ENCODE measurements around the gene SPRED2.

Gene SPRED2, protein sequence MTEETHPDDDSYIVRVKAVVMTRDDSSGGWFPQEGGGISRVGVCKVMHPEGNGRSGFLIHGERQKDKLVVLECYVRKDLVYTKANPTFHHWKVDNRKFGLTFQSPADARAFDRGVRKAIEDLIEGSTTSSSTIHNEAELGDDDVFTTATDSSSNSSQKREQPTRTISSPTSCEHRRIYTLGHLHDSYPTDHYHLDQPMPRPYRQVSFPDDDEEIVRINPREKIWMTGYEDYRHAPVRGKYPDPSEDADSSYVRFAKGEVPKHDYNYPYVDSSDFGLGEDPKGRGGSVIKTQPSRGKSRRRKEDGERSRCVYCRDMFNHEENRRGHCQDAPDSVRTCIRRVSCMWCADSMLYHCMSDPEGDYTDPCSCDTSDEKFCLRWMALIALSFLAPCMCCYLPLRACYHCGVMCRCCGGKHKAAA

DNA sequence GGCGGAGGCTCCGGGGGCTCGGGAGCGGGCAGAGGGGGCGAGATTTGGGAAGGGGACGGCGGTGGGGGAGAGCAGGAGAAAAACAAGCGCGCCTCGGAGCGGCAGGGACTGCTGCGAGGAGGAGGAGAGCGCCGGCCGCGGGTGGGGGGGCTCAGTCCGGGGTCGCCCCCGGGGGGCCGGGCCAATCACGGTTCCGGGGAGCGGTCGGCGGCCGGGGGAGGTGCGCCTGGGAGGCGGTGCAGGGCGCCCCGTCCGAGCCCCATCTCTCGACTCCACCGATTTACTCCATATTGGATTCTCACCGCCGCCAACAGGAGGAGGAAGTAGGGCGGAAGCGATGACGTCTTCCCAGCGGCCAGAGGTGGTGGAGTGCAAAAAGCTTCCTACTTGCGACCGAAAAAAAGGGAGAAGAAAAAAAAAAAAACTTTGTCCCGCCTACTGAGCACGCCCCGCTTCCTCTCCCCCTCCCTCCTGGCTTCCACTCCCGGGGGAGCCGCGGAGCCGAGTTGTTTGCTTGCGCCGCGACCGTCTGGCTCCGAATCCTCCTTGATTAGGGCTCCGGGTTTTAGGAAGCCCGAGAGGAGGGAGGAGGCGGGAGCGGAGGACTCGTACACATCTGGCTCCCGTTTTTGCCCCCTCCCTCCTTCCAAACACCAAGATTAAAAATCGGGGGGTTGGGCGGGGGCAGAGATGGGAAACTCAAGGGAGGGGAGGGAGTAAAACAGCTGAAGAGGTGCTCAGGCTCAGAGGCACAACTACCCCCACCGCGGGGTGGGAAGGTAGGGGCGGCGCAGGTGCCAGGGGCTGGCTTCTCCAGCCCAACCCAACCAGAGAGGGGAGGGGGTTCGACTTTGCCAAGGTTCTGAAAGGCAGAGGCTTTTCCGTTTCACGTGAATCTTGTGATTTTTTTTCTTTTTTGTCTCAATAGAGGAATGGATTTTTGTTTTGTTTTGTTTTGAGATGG, at the start of gene SPRED2:
Gene SPRED2, minus strand, starts transcription at position 373 of the 964 bp plus-strand sequence. CDS start 612 bp downstream, outside the sequence.
- DNase-seq (ENCODE audit: low read depth in 1 of 2, low spot score in 1 of 2), result peak in 1 of 2 donors; percentile 52

DNA sequence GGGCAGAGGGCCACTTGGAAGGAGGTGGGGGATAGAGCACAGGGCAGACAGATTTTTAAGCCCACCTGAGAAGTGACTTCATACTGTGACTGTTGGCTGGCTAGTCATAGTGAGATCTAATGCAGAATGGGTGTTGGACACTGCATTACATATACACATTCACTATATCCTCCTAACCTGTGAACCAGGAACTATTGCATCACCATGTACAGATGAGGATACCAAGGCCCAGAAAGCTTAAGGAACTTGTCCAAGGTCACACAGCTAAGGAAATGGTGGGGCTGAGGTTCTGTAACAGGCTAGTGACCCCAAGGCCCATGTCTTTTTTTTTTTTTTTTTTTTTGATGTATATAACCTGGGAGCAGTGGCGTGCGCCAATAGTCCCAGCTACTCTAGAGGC, 49.6 kb upstream of the SPRED2 start:
- DNase-seq (ENCODE audit: low read depth in 1 of 2, low spot score in 1 of 2), result no peak

DNA sequence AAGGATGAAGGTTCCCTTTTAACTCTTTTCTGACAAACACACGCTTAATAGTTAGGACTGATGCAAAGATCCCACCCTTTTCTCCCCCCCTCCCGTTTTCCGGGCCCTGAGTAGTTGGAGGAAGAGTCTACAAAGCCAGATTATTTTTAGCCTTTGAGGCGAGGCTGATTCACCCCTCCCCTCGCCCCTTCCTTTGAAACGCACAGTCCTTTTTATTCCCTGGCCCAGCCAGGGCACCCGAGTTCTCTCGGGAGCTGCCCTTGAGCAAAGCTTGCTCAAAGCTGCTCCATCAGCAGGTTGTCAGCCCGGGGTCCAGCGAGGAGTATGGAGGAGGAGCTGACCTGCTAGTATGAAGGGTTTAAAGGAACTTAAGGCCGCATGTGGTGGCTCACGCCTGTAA, 47.1 kb upstream of the SPRED2 start:
- no peak for DNase-seq (ENCODE audit: low read depth in 1 of 2, low spot score in 1 of 2)

DNA sequence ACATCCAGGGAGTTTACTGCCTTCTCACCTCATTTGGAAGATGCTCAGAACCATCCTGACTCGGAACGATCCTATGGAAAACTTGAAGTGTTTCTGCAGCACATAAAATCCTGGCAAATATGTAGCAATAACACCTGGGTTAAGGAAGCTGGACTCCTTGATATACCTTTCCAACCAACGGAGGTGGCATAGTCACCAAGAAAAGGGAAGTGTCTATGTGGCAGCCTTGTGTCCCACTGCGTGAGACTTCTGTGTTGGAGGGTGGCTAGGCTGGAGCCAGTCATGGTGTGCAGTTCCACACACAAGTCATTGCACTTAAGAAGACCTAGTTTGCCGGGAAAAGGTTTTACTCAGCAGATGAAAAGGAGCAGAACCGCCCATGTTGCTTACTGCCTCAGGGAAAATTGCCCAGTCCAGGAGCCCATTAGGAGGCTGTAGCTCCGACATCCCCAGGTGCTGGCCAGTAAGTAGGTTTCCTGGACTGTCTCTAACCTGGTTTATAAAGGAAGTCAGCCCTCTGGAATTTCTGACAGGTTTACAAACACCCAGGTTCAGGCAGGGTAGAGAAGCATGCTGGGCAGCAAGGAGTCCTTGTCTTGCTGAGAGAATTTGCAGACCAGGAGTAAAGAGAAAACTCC, 46.2 kb upstream of the SPRED2 start:
- DNase-seq (ENCODE audit: low read depth in 1 of 2, low spot score in 1 of 2), result no peak

DNA sequence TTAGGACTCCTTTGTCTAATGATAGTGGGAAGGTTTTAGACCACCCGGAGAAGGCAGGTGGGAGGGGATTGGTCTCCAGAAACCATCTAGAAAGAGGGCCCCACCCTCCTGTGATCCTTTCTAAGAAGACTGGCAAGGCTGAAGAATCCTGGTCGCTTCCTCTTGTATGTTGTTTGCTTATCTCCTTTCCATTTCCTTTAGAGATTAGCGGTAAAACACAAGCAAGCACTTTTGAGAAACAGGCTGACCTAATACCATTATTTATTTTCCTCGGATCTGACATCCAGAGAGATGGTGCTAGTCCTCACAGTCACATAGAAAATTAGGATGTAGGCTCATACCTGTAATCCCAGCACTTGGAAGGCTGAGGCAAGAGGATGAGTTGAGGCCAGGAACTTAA, 45.2 kb upstream of the SPRED2 start:
- no peak for DNase-seq (ENCODE audit: low read depth in 1 of 2, low spot score in 1 of 2)

DNA sequence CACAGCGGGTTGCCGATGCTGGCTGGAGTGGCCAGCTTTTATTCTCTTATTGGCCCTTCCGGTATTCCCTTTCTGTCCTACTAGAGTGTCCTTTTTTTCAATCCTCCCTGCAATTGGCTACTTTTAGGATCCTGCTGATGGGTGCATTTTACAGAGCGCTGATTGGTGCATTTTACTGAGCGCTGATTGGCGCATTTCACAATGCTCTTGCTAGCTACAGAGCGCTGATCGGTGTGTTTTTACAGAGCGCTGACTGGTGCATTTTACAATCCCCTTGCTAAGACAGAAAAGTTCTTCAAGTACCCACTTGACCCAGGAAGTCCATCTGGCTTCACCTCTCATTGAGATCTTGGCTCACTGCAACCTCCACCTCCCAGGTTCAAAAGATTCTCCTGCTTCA, 44.4 kb upstream of the SPRED2 start:
- no peak for DNase-seq (ENCODE audit: low read depth in 1 of 2, low spot score in 1 of 2)

DNA sequence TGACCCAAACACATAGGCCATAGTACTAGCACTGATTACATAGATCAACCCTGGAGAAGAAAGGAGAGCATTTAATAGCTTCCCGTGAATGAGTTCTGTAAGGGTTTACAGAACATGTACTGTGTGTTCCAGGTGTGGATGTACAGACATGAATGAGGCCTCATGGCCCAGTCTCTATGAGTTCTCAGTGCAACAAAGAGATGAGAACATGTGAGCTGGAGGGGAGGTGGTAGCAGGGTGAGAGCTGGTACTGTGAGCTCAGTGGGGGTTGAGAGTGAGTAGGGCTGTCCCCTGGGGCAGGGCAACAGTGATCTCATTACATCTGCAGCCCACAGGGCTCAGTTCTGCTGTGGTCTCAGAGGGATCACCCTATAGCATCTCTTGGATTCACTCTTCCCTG, 42.6 kb upstream of the SPRED2 start:
- no peak for DNase-seq (ENCODE audit: low read depth in 1 of 2, low spot score in 1 of 2)

DNA sequence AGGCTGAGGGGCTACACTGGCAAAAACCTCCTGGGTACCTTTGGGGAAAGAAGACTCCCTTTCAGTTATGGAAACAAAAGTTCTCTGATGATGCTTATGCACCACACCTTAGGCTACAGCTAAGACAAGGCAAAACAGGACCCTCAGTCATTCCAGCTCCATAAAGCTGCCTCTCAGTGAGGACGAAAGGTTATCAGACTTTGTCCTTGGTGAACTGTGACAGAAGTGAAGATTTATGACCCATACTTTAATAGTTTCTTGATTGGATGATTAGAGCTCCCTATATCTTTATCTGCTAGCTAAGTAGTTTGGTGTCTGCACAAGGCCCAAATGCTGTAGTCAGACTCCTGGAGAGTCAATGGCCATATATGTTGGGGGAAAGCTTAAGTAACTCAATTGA, 40.6 kb upstream of the SPRED2 start:
- DNase-seq (ENCODE audit: low read depth in 1 of 2, low spot score in 1 of 2), result no peak

DNA sequence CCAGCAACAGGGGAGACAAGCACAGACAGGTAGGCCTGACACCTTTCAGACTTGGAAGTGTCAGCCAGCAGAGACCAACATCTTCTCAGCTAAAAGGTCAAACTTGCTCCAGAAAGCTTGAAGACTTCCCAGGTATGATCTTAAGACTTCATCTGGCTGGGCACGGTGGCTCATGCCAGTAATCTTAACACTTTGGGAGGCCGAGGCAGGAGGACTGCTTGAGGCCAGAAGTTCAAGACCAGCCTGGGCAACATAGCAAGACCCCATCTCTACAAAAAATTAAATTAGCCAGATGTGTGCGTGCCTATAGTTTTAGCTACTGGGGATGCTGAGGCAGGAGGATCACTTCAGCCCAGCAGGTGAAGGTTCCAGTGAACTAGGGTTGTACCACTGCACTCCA, 39.0 kb upstream of the SPRED2 start:
- DNase-seq (ENCODE audit: low read depth in 1 of 2, low spot score in 1 of 2), result no peak

DNA sequence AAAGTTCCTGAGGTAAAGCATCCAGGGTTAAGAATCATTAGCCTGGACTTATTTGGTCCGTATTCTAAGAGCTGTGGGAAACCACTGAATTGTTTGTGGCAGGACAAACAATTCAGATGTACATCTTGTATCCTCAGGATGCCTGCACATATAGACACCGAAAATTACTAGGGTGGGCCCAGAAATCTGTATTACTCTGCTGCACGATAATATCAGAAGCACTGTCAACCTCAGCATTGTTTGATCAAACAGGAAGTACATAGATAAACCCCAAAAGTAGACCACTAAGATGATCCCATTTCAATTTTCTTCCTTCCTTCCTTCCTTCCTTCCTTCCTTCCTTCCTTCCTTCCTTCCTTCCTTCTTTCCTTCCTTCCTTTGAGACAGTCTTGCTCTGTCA, 34.2 kb upstream of the SPRED2 start:
- no peak for DNase-seq (ENCODE audit: low read depth in 1 of 2, low spot score in 1 of 2)

DNA sequence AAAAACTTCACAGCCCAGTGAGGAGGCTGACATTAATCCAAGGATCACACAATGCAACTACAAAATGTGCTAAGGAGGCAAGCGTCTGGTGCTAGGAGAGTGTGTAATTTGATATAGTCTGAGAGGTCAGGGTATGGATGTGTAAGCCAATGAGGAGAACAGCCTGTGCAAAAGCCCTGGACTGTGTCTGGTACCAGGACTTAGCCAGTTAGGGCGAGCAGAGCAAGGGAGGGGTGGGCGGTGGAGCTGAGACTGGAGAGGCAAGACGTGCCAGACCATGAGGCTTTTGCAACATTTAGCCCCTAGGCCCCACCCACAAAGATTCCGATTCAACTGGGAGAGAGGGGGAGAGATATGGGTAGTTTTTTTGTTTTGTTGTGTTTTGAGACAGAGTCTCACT, 33.5 kb upstream of the SPRED2 start:
- no peak for DNase-seq (ENCODE audit: low read depth in 1 of 2, low spot score in 1 of 2)

DNA sequence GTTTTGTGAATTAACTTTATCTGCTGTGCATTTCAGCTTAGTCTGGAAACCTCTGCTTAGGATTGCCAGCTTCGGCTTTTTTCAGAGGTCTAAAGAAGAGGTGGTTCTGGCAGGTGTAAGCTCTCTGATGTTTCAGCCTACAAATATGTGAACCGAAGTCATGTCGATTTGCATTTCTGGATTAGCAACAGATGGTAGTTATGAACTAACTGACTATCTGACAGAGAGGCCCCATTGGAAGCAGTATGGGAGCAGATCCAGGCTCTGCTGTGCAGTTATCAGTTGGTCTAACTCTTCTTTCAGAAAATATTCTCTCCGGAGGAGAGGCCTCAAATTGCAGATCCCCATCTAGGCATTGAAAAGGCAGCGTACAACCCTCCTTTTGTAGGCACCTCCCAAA, 32.7 kb upstream of the SPRED2 start:
- DNase-seq (ENCODE audit: low read depth in 1 of 2, low spot score in 1 of 2), result no peak

DNA sequence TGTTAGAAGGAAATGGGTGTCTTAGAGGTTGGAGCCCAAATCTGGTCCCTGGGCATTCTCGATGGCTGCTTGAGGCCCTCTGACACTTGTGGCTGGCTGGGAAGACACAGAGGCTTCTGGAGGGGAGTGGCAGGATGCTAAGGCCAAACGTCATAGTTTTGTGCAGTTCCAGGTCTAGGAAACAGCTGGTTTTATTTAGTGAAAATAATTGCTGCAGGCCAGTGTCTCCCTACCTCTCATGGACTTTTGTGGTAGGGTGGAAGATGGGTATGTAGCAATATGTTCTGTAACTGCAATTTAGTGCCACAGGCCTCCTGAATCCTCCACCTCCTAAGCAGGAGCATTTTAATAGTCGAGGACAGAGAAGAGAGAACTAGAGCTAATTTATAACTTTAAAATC, 32.2 kb upstream of the SPRED2 start:
- no peak for DNase-seq (ENCODE audit: low read depth in 1 of 2, low spot score in 1 of 2)

DNA sequence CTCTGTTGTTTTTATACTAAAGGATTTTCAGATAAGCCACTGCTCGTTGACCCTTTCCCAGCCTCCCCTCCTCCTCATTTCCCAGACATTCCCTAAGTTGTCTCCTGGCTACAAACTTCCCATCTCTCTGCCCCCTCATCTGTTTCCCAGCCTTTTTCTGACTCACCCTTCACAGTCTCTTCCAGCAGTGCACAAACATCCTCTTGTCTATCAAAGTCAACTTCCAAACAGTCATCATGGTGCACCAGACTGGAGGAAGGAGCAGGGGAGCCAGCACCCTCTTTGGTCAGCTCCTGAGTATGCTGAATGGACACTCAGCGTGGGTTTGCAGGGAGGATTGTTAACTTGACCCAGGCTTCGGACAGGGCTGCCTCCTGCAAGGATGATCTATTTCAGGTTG, 26.6 kb upstream of the SPRED2 start:
- DNase-seq (ENCODE audit: low read depth in 1 of 2, low spot score in 1 of 2), result no peak

DNA sequence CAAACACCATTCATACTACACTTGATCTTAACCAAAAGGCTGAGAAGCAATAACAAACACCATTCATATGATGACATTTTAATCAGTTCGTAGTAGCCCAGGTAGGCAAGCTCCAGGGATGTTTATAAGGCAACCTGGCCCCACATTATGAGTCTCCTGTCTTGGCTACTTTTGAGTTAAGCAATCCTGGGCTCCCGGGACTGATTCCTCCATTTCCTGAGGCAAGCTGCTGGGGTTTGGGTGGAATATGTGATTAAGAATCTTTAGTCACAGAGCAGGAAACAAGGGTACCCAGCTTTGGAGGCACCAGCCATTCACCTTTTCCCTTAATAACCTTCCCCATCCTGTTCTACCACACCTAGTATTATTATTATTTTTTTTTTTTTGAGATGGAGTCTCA, 24.5 kb upstream of the SPRED2 start:
- DNase-seq (ENCODE audit: low read depth in 1 of 2, low spot score in 1 of 2), result no peak

DNA sequence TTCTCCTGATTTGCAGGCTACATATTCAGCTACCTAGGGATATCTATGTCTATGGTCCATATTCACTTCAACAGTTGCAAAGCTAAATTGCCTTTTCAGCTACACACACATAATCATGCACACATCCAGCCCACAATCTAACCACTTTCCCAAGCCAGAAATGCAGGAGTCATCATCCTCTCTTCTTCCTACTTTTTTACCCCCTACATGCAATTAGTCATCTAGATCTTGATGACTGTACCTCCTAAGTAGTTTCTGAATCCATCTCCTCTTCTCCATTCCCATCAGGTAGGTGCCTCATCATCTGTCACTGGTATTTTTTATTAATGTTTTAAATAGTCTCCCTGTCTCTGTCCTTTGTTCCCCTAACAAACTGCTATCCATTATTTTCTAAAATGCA, 23.7 kb upstream of the SPRED2 start:
- DNase-seq (ENCODE audit: low read depth in 1 of 2, low spot score in 1 of 2), result no peak

DNA sequence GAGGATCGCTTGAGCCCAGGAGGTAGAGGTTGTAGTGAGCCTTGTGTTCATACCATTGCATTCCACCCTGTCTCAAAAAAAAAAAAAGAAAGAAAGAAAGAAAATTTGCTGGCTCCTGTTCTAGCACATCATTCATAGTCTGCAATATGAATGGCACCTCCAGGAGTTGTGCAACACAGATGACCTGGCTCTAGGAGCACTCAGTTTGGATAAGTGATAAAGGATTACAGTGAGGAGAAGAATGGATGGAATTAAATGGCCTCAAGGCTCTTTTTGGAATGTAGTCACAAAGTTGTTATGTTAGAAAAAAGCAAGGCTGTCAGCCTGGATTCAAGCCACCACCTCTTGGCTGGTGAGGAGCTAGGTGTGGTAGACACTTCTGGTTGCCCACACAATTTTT, 21.5 kb upstream of the SPRED2 start:
- no peak for DNase-seq (ENCODE audit: low read depth in 1 of 2, low spot score in 1 of 2)

DNA sequence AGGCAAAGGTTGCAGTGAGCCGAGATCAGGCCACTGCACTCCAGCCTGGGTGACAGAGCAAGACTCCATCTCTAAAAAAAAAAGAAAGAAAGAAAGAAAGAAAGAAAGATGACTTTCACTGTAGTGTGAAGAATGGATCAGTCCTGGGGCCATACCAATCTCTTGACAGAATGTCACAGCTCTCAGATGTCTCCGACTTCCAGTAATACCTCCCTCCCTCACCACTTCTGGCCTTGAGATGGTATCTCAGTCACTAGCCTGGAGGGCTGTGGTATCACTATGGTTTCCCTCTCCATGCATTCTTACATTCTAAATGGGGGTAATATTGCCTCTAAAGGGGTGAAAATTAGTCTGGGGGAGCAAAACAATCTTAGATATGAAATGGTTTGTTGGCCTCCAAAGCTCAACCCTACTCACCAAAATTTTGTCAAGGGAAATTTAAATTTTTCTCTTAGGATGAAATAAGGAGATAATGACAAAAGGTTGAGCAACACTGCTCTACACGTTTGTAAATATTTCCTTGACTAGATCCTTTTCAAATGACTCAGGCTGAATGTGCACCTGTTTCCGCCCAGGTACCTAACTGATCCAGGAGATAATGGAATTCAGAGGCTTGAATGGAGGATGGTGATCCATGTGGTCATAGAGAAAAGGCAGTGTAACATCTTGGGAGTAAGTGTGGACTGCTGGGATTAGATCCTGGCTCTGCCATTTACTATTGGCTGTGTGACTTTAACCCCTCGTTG, 19.9 kb upstream of the SPRED2 start:
- DNase-seq (ENCODE audit: low read depth in 1 of 2, low spot score in 1 of 2), result no peak

DNA sequence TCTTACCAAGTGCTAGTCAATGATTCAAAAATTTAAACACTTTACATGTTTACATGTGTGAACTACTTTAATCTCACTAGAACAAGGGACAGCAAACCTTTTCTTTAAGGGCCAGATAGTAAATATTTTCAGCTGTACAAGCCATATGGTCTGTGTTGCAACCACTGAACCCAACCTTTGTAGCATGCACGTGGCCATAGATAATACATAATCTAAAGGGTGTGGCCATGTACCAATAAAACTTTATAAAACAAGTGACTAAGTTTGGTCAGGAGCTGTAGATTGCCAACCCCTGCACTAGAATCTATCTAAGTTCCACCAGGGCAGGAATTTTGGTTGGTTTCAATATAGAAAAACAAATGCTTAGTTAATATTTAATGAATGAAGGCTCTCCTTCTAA, 18.4 kb upstream of the SPRED2 start:
- DNase-seq (ENCODE audit: low read depth in 1 of 2, low spot score in 1 of 2), result no peak

DNA sequence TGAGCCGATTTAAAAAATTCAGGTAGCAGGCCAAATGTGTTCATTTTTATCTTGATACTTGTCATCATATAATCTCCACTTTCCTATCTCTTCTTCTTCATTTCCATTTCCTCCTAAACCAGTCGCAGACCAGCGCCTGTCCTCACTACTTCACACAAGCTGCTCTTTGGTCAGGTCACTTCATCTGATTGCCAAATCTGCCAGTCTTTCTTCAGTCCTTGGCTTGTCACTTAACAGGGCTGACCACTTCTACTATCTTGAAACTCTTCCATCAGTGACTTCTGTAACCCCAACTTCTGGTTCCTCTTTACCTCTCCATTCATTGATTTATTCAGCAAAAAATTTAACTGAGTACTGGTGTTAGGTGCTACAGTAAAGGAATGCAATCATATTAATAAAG, 18.0 kb upstream of the SPRED2 start:
- DNase-seq (ENCODE audit: low read depth in 1 of 2, low spot score in 1 of 2), result no peak

All from activated T-helper 1 cell treated with anti-CD3 and anti-CD28 coated beads, Interleukin-2, amount 50 U/mL, for 16 hours (primary cell).